Measurements from ENCODE around the gene PGPEP1. TPM values are rescaled to one million over a fixed set of nuclear protein-coding genes. Genes with fewer than 3 reads are reported as not detected.

PGPEP1 gene
- total RNA-seq, 1 donor from 2014 or later, result 12.6 TPM

DNA sequence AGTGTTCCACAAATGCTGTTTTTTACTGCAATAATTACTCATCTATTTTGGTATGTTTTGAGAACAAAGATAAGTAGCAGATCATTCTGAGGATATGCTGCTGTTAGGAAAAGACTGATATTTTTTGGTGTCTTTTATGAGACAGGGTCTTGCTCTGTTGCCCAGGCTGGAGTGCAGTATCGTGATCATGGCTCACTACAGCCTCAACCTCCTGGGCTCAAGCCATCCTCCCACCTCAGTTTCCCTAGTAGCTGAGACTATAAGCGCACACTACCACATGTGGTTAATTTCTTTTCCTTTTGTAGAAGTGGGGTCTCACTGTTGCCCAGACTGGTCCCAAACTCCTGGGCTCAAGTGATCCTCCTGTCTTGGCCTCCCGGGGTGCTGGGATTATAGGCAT, 27.0 kb upstream of the PGPEP1 start:
- FAIRE-seq, result no peak
- no peak overlapping the region for H3K4me3 ChIP-seq (ENCODE audit: low read depth, low read length)
- TF ChIP-seq, protein P1, sequence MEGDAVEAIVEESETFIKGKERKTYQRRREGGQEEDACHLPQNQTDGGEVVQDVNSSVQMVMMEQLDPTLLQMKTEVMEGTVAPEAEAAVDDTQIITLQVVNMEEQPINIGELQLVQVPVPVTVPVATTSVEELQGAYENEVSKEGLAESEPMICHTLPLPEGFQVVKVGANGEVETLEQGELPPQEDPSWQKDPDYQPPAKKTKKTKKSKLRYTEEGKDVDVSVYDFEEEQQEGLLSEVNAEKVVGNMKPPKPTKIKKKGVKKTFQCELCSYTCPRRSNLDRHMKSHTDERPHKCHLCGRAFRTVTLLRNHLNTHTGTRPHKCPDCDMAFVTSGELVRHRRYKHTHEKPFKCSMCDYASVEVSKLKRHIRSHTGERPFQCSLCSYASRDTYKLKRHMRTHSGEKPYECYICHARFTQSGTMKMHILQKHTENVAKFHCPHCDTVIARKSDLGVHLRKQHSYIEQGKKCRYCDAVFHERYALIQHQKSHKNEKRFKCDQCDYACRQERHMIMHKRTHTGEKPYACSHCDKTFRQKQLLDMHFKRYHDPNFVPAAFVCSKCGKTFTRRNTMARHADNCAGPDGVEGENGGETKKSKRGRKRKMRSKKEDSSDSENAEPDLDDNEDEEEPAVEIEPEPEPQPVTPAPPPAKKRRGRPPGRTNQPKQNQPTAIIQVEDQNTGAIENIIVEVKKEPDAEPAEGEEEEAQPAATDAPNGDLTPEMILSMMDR (IDR thresholded peaks at IDR 0.05; ENCODE audit: insufficient read depth, low read length, severe bottlenecking), result no peak
- peaks cover 22% of the 10 kb centered on the region for H3K36me3 ChIP-seq (ENCODE audit: control insufficient read depth, insufficient read depth, low read length)
- no peaks in the 10 kb centered on the region for H3K27me3 ChIP-seq (ENCODE audit: control insufficient read depth, insufficient read depth, low read length)
- DNase-seq (ENCODE audit: low read depth), result no peak

- Histone ChIP-seq H3K4me3 (ENCODE audit: low read depth, low read length) (no peak overlapping the region), H3K27me3 (ENCODE audit: control insufficient read depth, insufficient read depth, low read length) (no peaks in the 10 kb centered on the region), H3K36me3 (ENCODE audit: control insufficient read depth, insufficient read depth, low read length) (peaks cover 7% of the 10 kb centered on the region)
- FAIRE-seq, result no peak
- DNase-seq (ENCODE audit: low read depth), result no peak
- TF ChIP-seq, protein P1 (IDR thresholded peaks at IDR 0.05; ENCODE audit: insufficient read depth, low read length, severe bottlenecking), result no peak
Measured at GRCh38 chr19:18317961-18318800, 22.2 kb upstream of the PGPEP1 start.

DNA sequence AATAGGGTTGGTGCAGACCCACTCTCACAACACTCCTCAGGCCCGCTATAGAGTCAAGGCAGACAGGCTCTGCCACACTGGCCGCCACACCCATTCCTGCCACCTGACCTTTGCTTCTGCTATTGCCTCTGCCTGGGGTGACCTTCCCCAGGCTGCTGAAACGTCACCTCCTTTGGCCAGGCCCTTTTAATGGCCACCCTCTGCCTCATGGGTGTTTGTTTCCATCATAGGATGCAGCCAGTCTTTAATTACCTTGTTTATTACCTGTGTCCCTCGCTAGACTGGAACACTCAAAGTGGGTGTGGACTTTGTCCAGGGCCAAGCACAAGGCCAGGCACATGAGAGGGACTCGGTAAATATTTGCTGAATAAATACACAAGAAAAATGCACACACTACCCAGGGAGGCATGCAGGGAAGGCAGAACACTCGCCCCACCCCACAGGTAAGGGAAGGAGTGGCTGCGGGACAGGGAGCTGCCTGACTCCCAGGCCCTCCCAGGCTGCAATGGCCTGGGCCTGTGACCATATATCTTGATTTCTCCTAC, 20.7 kb upstream of the PGPEP1 start:
- Histone ChIP-seq H3K27me3 (ENCODE audit: control insufficient read depth, insufficient read depth, low read length) (no peaks in the 10 kb centered on the region), H3K36me3 (ENCODE audit: control insufficient read depth, insufficient read depth, low read length) (peaks cover 4% of the 10 kb centered on the region), H3K4me3 (ENCODE audit: low read depth, low read length) (no peak overlapping the region)
- FAIRE-seq (no peak), DNase-seq (ENCODE audit: low read depth) (no peak)
- TF ChIP-seq, protein P1 (IDR thresholded peaks at IDR 0.05; ENCODE audit: insufficient read depth, low read length, severe bottlenecking), result no peak

- no peak for FAIRE-seq
- TF ChIP-seq, protein P1 (IDR thresholded peaks at IDR 0.05; ENCODE audit: insufficient read depth, low read length, severe bottlenecking), result no peak
- H3K27me3 ChIP-seq (ENCODE audit: control insufficient read depth, insufficient read depth, low read length), result no peaks in the 10 kb centered on the region
- H3K36me3 ChIP-seq (ENCODE audit: control insufficient read depth, insufficient read depth, low read length), result peaks cover 1% of the 10 kb centered on the region
- no peak overlapping the region for H3K4me3 ChIP-seq (ENCODE audit: low read depth, low read length)
- DNase-seq (ENCODE audit: low read depth), result no peak
Measured at GRCh38 chr19:18320865-18321733, 19.3 kb upstream of the PGPEP1 start.

DNA sequence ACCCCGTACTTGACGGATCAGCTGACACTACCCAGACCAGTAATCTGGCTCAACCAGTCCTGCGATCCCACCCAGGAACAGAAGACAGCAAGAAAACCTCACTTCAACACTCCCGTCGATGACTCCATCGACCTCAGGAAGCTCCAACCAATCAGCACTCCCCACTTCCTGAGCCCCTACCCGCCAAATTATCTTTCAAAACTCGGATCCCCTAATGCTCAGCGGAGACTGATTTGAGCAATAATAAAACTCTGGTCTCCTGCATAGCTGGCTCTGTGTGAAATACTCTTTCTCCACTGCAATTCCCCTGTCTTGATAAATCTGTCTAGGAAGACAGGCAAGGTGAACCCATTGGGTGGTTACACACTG, 18.7 kb upstream of the PGPEP1 start:
- FAIRE-seq (no peak), DNase-seq (ENCODE audit: low read depth) (no peak)
- Histone ChIP-seq H3K27me3 (ENCODE audit: control insufficient read depth, insufficient read depth, low read length) (no peaks in the 10 kb centered on the region), H3K36me3 (ENCODE audit: control insufficient read depth, insufficient read depth, low read length) (peaks cover 1% of the 10 kb centered on the region), H3K4me3 (ENCODE audit: low read depth, low read length) (no peak overlapping the region)
- TF ChIP-seq, protein P1 (IDR thresholded peaks at IDR 0.05; ENCODE audit: insufficient read depth, low read length, severe bottlenecking), result no peak
